ENCODE data around the gene APLP2. TPM values are rescaled to one million over a fixed set of nuclear protein-coding genes. Genes with fewer than 3 reads are reported as not detected.

The APLP2 gene
- total and polyA plus RNA-seq, 4 donors: 190 to 337 (median 233) TPM

DNA sequence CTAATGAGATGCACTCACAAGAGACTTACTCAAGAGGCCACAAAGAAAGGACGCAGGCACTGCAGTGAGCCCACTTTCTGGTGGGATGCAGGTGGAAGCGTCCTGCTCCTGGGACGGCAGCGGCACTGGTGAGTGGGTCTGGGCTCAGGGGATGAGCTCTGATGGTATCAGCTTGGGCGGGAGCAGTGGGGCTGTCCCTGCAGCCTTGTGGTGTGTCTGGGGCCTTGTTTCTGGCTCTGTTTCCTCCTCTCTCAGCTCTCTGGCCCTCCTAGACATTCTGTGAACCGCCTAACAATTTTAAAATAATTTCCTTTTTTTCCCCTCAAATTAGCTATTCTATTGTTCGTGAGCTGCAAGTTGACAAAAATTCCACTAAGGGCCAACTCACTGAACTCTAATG lies 81.1 kb downstream of the APLP2 start (continued):
- TF ChIP-seq, protein P1, sequence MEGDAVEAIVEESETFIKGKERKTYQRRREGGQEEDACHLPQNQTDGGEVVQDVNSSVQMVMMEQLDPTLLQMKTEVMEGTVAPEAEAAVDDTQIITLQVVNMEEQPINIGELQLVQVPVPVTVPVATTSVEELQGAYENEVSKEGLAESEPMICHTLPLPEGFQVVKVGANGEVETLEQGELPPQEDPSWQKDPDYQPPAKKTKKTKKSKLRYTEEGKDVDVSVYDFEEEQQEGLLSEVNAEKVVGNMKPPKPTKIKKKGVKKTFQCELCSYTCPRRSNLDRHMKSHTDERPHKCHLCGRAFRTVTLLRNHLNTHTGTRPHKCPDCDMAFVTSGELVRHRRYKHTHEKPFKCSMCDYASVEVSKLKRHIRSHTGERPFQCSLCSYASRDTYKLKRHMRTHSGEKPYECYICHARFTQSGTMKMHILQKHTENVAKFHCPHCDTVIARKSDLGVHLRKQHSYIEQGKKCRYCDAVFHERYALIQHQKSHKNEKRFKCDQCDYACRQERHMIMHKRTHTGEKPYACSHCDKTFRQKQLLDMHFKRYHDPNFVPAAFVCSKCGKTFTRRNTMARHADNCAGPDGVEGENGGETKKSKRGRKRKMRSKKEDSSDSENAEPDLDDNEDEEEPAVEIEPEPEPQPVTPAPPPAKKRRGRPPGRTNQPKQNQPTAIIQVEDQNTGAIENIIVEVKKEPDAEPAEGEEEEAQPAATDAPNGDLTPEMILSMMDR (IDR thresholded peaks at IDR 0.05; ENCODE audit: low read depth, low read length, missing input control): no peak
- no peak for TF ChIP-seq SP1 (IDR thresholded peaks at IDR 0.05)
- no peak for TF ChIP-seq RXRA (IDR thresholded peaks at IDR 0.05)
- no peak for TF ChIP-seq HNF4G (IDR thresholded peaks at IDR 0.05)

- TF ChIP-seq, protein P2, sequence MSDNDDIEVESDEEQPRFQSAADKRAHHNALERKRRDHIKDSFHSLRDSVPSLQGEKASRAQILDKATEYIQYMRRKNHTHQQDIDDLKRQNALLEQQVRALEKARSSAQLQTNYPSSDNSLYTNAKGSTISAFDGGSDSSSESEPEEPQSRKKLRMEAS (IDR thresholded peaks at IDR 0.05): no peak
- TF ChIP-seq HNF4A (conservative IDR thresholded peaks at IDR 0.05) (no peak), RAD21 (IDR thresholded peaks at IDR 0.05) (no peak), SP1 (IDR thresholded peaks at IDR 0.05) (no peak), RXRA (IDR thresholded peaks at IDR 0.05) (no peak), TAF1 (conservative IDR thresholded peaks at IDR 0.05) (no peak), ZBTB33 (IDR thresholded peaks at IDR 0.05) (no peak), FOXA1 (IDR thresholded peaks at IDR 0.05) (no peak), JUND (IDR thresholded peaks at IDR 0.05) (no peak), YY1 (IDR thresholded peaks at IDR 0.05) (no peak)
- TF ChIP-seq, protein P3, sequence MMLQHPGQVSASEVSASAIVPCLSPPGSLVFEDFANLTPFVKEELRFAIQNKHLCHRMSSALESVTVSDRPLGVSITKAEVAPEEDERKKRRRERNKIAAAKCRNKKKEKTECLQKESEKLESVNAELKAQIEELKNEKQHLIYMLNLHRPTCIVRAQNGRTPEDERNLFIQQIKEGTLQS (IDR thresholded peaks at IDR 0.05): no peak
- TF ChIP-seq, protein P4, sequence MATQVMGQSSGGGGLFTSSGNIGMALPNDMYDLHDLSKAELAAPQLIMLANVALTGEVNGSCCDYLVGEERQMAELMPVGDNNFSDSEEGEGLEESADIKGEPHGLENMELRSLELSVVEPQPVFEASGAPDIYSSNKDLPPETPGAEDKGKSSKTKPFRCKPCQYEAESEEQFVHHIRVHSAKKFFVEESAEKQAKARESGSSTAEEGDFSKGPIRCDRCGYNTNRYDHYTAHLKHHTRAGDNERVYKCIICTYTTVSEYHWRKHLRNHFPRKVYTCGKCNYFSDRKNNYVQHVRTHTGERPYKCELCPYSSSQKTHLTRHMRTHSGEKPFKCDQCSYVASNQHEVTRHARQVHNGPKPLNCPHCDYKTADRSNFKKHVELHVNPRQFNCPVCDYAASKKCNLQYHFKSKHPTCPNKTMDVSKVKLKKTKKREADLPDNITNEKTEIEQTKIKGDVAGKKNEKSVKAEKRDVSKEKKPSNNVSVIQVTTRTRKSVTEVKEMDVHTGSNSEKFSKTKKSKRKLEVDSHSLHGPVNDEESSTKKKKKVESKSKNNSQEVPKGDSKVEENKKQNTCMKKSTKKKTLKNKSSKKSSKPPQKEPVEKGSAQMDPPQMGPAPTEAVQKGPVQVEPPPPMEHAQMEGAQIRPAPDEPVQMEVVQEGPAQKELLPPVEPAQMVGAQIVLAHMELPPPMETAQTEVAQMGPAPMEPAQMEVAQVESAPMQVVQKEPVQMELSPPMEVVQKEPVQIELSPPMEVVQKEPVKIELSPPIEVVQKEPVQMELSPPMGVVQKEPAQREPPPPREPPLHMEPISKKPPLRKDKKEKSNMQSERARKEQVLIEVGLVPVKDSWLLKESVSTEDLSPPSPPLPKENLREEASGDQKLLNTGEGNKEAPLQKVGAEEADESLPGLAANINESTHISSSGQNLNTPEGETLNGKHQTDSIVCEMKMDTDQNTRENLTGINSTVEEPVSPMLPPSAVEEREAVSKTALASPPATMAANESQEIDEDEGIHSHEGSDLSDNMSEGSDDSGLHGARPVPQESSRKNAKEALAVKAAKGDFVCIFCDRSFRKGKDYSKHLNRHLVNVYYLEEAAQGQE (IDR thresholded peaks at IDR 0.05): no peak
- H3K27ac ChIP-seq (ENCODE audit: low read depth in 1 of 2, low read length in 2 of 2): no peak overlapping the region
- no peak overlapping the region for H3K4me3 ChIP-seq (ENCODE audit: low read depth in 1 of 3, low read length in 3 of 3)
- no peaks in the 10 kb centered on the region for H3K27me3 ChIP-seq (ENCODE audit: control insufficient read depth in 4 of 4, insufficient read depth in 4 of 4, low read length in 3 of 4)
- H3K9me3 ChIP-seq (ENCODE audit: control insufficient read depth in 4 of 4, low read length in 3 of 4): no peaks in the 10 kb centered on the region
- WGBS: 84% methylated on average over 1 of the region's 1 CpG
- H3K9ac ChIP-seq (ENCODE audit: low read depth in 1 of 2, low read length in 2 of 2): no peak overlapping the region
- DNase-seq (ENCODE audit: low spot score): no peak
- H3K4me1 ChIP-seq (ENCODE audit: control insufficient read depth in 4 of 4, insufficient read depth in 4 of 4, low read length in 3 of 4): peaks cover 0 to 17% (median 12%) of the 10 kb centered on the region in 4 donors
- H3K36me3 ChIP-seq (ENCODE audit: control insufficient read depth in 4 of 4, insufficient read depth in 3 of 4, low read depth in 1 of 4, low read length in 3 of 4): peaks cover 0 to 2% (median 0%) of the 10 kb centered on the region in 4 donors
These were observed 81.5 kb downstream of the APLP2 start for GRCh38 chr11:130151196-130151595.
